H1 (cell line): Measurements from ENCODE around the gene INHBB. TPM values are rescaled to one million over a fixed set of nuclear protein-coding genes. Genes with fewer than 3 reads are reported as not detected.

Experiments used
- HDAC6 ChIP-seq: IDR thresholded peaks from one replicate; pipeline ENCODE4 v1.7.1; 2012; ENCODE audit warnings: low read depth, mild to moderate bottlenecking, inconsistent platforms, low read length, moderate library complexity
- NRF1 ChIP-seq: IDR thresholded peaks from 2 replicates; pipeline ENCODE4 v1.6.1; 2011; ENCODE audit warnings: mild to moderate bottlenecking, low read depth, low read length, improper control_type of control experiment
- PHF8 ChIP-seq: fragments of 200-600 bp; sonication (generic); conservative IDR thresholded peaks from 2 replicates; pipeline ENCODE4 v1.7.1; 2012; ENCODE audit warnings: low read depth, mild to moderate bottlenecking, inconsistent platforms, low read length, moderate library complexity
- polyA plus RNA-seq, 7 experiments: library from polyadenylated mRNA; depleted of rRNA in 3 of 7; stranded (reverse) in 5 of 7; unstranded in 2 of 7; fragments of >200 nt in 5 of 7; fragments of 200-250 nt in 2 of 7; gene quantifications; 1 replicate in 5 of 7; 2 replicates in 1 of 7; 4 replicates in 1 of 7; pipeline versions ENCODE4 v1.2.1 to v1.2.3, GENCODE V29; 2011 to 2013; ENCODE audit warnings: missing spikeins in 2 of 7, mixed read lengths in 2 of 7
- total RNA-seq: library from RNA; stranded (reverse); fragmentation: NEBNext Ultra II Directional; extraction: Animal tissue kit (Norgen Biotek cat#: 25700); gene quantifications from 2 replicates; pipeline ENCODE4 v1.2.1, GENCODE V29; 2021

INHBB gene
- total and polyA plus RNA-seq, 2 of the 8 experiments (the other 6 are each of a cell fraction or from before 2014, with no cell fraction given), result 0.30 to 0.32 TPM

- no peak for TF ChIP-seq NRF1
- TF ChIP-seq PHF8, result no peak
- TF ChIP-seq HDAC6, result no peak
Measured at GRCh38 chr2:120312860-120313694, 32.9 kb upstream of the INHBB start (continued).
